ENCODE measurements around the gene MRFAP1L1.
"Not testable (repeated sequence)": the region's sequence is repeated elsewhere in the genome, so short reads cannot be mapped to it uniquely, and the experiment has no call there.

Gene MRFAP1L1

DNA sequence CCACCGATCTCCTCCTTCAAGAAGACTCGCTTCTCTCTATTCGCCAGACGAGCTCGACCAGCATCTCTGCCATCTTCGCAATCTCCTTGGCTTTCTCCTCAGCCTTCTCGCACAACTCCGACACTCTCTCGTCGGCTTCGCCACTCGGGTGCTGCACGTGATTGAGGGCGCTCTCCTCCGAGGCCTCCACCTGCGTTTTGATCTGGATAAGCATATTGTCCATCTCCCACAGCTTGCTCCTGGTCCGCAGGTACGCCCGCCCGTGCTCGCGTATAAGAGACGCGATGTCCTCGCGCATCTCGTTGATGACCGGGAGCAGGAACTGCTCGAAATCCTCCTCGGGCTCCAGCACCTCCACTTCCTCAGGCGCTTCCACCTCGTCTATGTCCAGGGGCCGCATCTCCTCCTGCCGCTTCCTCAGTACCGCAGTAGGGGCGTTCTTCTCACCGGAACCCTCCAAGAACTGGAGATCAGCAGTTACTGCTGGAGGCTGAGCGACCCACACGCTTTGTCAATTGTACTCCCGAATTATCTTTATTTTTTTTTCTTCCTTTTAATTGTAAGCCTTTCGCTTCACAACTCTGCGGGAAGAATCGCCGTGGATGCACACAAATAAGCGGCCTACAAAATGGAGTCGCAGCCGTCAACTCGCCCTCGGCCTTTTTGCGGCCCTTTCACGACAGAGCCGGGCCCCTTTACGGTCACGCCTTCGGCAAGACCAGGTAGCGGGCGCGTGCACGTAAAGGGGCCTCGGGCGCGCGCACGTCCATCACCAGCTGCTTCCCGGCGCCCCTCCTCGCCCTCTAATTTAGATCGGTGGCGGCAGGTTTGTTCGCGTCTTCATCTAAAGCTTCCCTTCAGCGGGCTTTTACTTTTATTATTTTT is at the start of gene MRFAP1L1:
Gene MRFAP1L1 (minus strand): TSS at position 636 of the 885 bp plus-strand sequence. CDS start 236 bp downstream, at position 400.
- peak; percentile 97 for DNase-seq

DNA sequence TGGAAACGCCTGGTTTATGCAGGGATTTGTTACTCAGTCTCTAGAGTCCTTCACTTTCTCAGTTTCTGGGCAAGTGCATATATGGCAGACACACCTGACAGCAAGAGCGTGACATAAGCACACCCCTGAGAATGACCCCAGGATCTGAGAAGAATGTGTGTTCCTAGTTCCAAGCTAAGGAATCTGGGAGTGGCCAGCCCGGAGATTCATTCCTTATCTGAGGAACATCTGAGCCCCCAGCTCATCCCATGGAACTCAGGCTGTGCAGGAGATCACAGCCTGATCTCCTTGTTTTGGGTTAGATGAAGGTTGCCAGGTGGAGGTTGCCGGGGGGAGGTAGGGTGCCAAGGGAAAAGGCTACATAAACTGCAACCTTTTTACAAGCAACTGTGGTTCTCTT is 49.1 kb upstream of the MRFAP1L1 start:
- no peak for DNase-seq

GRCh38 chr4:6756345-6756744 is 46.7 kb upstream of the MRFAP1L1 start:
- not testable (repeated sequence) for DNase-seq

DNA sequence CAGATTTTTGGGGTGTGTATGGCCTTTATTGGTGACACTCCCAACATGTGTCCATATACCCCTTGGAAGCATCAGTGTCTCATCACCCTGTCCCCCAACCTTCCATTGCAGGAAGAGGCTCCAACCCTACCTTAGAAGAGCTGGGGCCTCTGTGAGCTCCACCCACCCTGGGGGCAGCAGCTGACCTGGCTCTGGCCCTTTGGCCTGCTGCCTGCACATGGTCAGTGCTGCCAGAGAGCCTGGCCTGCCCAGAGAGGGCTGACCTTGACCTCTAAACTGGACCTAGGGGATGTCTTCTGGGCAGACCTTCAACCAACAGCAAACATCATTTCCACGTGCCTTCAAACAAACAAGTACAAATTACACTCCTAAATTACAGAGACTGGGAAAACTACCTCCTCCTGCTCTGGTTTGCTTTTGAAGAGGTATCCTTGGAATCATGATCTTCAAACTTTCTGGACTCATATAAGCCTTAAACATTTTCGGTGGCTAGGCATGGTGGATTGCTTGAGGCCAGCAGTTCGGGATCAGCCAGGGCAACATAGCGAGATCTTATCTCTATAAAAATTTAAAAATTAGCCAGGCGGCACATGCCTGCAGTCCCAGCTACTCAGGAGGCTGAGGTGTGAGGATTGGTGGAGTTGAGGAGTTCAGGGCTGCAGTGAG is 45.6 kb upstream of the MRFAP1L1 start:
- DNase-seq, result no peak

- no peak for DNase-seq
Observed at GRCh38 chr4:6754481-6755087, 44.9 kb upstream of the MRFAP1L1 start.

- no peak for DNase-seq
Observed at GRCh38 chr4:6753891-6754290, 44.2 kb upstream of the MRFAP1L1 start.

DNA sequence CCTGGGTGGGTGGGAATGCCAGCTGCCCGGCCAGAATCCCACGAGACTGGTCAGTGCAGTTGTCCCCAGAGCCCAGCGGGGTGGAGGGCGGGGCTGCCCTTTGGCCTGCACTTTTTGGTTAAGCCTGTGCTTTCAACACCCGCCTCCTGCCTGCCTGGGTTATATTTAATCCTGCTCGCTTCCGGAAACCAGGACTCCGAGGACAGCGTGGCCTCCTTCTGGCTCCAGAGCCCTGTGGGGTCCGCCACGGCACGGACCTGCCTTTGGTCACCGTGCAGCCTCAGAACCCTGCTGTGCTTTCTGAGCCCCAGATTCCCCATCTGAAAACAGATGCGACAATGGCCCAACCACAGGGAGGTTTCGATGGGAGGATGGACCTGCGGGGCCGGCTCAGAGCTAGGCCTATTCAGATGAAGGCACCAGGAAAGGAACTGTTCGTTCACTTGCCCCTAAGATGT is 43.5 kb upstream of the MRFAP1L1 start:
- no peak for DNase-seq

DNA sequence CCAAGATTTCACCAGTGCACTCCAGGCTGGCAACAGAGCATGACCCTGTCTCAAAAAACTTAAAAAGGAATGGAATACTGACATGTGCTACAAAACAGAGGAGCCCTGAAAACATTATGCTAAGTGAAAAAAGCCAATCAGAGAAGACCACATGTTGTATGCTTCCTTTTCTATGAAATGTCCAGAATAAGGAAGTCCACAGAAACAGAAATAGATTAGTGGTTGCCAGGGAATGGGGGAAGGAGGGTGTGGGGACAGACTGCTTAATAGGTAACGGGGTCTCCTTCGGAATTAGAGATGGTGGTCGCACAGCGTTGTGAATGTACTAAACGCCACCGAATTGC is 42.8 kb upstream of the MRFAP1L1 start:
- DNase-seq, result no peak

GRCh38 chr4:6751611-6752485 is 42.2 kb upstream of the MRFAP1L1 start:
- DNase-seq, result no peak

- DNase-seq, result no peak
Observed at GRCh38 chr4:6750286-6751221, 40.9 kb upstream of the MRFAP1L1 start.

DNA sequence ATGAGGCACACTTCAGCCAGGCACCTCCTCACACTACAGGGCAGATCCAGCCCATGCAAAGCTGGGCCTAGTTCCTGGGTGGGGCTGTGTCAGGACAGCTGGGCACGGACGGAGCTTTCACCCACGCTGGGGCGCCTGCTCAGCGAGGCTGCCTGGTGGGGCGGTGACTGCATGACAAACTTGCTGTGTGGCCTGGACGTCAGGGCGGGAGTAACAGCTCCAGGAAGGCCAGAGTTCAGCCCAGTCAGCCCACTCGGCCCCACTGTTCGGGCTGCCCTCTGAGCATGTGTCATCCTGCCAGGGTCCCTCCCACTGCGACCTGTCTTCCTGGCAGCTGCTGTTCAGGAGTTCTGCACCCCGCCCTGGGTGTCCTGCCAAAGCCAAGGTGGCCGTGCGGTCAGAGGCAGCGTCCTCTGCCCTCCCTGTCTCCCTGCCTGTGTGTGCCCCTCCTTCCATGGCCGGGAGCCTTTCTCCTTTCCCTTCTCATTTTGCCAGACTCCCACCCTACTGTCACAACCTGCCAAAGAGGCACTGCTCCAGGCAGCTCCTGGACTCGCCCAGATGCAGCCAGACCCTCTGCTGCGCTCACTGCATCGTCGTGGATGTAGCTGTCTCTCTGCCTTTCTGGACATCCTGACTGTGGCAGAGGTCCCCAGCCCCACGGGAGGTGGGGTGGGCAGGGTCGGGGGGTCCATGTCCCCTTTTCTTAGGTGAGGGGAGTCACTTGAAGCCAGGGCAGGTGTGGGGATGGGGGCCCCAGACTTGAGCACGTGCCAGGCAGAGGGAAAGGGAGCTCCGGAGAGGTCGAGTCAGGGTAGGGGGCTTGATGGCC is 39.9 kb upstream of the MRFAP1L1 start:
- DNase-seq, result peak; percentile 70

DNA sequence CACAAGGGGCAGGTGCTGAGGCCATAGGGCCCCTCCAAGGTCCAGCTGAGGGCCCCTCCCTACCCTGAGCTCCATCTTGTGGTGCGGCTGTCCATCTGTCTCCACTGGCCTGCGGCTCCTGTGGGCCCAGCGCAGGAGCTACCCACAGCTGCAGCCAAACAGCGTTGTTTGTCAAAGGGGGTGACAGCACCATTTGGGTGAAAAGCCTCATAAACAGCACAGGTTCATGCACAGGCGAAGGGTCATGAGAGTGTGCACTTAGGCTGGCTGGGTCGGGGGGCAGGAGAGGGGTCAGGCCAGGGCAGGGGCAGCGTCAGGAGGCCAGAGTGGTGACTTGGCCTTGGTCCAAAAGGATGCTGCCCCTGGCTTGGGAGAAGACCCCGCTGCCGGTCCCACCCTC is 38.6 kb upstream of the MRFAP1L1 start:
- DNase-seq, result no peak

DNA sequence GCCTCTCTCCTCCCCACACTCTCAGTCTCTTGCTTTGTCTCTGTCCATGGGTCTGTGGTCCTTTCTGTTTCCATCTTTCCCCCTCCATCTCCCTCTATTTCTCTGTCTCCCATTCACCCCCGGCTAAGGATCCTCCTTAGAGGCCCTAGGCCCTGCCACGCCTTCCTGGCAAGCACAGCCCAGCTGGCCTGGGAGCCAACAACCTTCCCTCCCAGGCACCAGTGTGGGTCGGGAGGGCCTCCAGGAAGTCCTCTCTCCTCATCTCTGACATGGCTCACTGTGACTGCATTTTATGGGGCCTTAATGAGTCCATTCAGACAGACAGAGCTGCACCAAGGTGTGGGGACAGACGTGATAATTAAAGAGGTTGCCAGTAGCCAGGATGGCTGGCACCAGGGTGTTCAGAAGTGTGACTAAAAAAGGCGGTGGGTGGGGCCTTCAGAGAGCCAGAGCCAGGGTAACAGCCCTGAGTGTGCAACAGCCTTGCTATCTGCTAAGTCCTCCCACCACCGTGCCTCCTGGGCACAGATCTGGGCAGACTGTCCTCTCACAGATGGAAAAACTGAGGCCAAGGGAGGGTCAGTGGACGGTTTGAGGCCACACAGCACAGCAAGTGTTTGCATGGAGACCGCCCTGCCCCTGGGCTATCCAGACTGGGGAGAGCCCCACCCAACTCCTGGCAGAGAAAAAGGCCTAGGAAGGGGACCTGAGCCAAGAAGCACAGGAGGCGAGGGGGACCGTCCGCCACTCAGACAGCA is 37.8 kb upstream of the MRFAP1L1 start:
- DNase-seq, result peak; percentile 54

GRCh38 chr4:6746721-6747293 is 37.1 kb upstream of the MRFAP1L1 start:
- DNase-seq, result peak; percentile 48

GRCh38 chr4:6742989-6743388 is 33.3 kb upstream of the MRFAP1L1 start:
- DNase-seq, result no peak

DNA sequence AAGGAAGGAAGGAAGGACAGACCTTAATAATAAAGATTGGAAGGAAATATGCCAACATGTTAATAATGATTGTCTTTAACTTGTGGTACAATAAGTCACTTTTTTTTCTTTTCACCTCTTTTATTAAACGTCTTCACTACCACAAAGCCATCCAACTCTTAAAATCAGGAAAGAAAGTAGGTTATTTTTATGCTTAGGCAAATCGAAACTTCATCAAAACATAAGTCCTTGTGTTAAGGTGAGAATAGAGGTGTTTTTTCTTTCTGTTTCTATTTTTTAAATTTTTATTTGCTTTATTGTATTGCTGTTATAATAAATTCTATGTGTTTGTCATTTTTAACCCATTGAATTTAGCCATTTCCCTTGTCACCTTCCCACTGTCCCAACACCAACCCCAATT is 32.8 kb upstream of the MRFAP1L1 start:
- no peak for DNase-seq

GRCh38 chr4:6740347-6740746 is 30.7 kb upstream of the MRFAP1L1 start:
- no peak for DNase-seq

- no peak for DNase-seq
Observed at GRCh38 chr4:6739920-6740319, 30.3 kb upstream of the MRFAP1L1 start.

DNA sequence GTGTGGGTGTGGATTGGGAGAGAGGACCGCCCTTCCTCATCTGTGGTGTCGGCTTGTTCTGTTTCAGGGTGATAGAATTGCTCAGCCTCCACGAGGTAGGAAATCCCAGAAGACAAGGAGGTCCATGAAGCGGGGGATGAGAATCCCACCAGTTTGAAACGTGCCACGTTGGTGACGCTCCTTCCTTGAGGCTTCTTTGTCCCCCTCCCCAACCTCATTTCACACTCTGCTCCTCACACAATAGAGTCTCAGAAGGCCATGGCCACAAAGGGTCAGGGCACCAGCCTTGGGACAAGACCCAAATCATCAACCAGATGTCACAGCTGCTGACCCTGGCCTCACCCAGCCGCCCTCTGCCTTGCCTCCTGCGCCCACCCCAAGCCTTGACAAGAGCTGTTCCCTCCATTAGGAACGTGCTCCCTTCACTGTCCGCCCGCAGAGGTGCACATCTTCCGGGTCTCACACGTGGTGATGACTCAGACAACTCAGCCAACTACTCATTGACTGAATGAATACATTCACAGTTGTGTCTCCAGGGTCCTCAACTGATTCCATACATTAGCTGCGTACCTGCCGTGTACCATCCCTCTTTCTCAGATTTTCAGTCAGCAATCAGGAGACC is 24.6 kb upstream of the MRFAP1L1 start:
- DNase-seq, result no peak
